WTC11 (cell line): Measurements from ENCODE around the gene CACTIN.

Experiments
- AFF4 ChIP-seq: sonication (generic); formaldehyde crosslinking; IDR thresholded peaks from 2 replicates; pipeline ENCODE4 v1.8.1; 2023; ENCODE audit warnings: mild to moderate bottlenecking, missing genetic modification reagents, borderline replicate concordance
- ATF1 ChIP-seq: sonication (generic); formaldehyde crosslinking; IDR thresholded peaks from 2 replicates; pipeline ENCODE4 v1.8.1; 2023; ENCODE audit warnings: mild to moderate bottlenecking, moderate library complexity, missing genetic modification reagents
- CTCF ChIP-seq: fragments of 200-600 bp; IDR thresholded peaks from 2 replicates; pipeline ENCODE4 v1.8.0; 2022; ENCODE audit warnings: antibody characterized with exemption
- FOXK1 ChIP-seq: sonication (generic); formaldehyde crosslinking; IDR thresholded peaks from 2 replicates; pipeline ENCODE4 v1.8.0; 2022; ENCODE audit warnings: mild to moderate bottlenecking, moderate library complexity, missing genetic modification reagents
- IRF1 ChIP-seq: sonication (generic); formaldehyde crosslinking; IDR thresholded peaks from 2 replicates; pipeline ENCODE4 v1.8.0; 2023; ENCODE audit warnings: missing genetic modification reagents
- NFE2L1 ChIP-seq: sonication (generic); formaldehyde crosslinking; IDR thresholded peaks from 2 replicates; pipeline ENCODE4 v1.8.1; 2023; ENCODE audit warnings: missing genetic modification reagents
- NR1H2 ChIP-seq: sonication (generic); formaldehyde crosslinking; IDR thresholded peaks from 2 replicates; pipeline ENCODE4 v1.9.0; 2021; ENCODE audit warnings: mild to moderate bottlenecking, moderate library complexity, missing genetic modification reagents
- ZNF232 ChIP-seq: sonication (generic); formaldehyde crosslinking; IDR thresholded peaks from 2 replicates; pipeline ENCODE4 v1.8.0; 2022; ENCODE audit warnings: mild to moderate bottlenecking, missing genetic modification reagents
- ZSCAN18 ChIP-seq: fragments of 250-450 bp; sonication (Bioruptor Pico); IDR thresholded peaks from 2 replicates; pipeline ENCODE4 v2.1.2; 2022; ENCODE audit warnings: mild to moderate bottlenecking, moderate library complexity
- TF ChIP-seq, protein P1 (sequence below): sonication (generic); formaldehyde crosslinking; IDR thresholded peaks from 2 replicates; pipeline ENCODE4 v1.8.1; 2023; ENCODE audit warnings: mild to moderate bottlenecking, missing genetic modification reagents, moderate library complexity
- TF ChIP-seq, protein P2 (sequence below): sonication (generic); formaldehyde crosslinking; conservative IDR thresholded peaks from 2 replicates; pipeline ENCODE4 v1.8.1; 2022; ENCODE audit warnings: mild to moderate bottlenecking, missing genetic modification reagents
- TF ChIP-seq, protein P3 (sequence below): sonication (generic); formaldehyde crosslinking; IDR thresholded peaks from 2 replicates; pipeline ENCODE4 v1.8.0; 2022; ENCODE audit warnings: mild to moderate bottlenecking, missing genetic modification reagents
- TF ChIP-seq, protein P4 (sequence below): sonication (generic); formaldehyde crosslinking; IDR thresholded peaks from 2 replicates; pipeline ENCODE4 v1.8.1; 2023; ENCODE audit warnings: mild to moderate bottlenecking, moderate library complexity, missing genetic modification reagents
- TF ChIP-seq, protein P5 (sequence below): sonication (generic); formaldehyde crosslinking; IDR thresholded peaks from 2 replicates; pipeline ENCODE4 v1.8.0; 2022; ENCODE audit warnings: mild to moderate bottlenecking, missing genetic modification reagents

DNA sequence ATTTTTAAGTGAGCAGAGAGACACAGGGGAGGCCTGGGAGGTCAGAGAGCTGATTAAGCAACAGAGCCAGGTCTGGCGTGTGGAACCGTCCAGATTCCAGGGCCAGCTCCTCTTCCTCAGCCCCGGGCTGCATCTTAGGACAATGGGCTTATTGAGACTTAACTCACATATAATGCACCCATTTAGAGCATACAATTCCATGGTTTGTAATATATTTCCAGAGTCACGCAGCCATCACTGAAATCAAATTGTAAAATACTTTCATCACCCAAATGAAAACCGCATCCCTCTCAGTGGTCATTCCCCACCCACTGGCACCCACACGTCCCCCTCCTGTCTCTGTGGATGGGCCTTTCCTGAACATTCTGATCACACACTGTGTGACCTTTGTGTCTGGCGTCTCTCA lies 56.0 kb downstream of the CACTIN start:
- TF ChIP-seq, protein P1, sequence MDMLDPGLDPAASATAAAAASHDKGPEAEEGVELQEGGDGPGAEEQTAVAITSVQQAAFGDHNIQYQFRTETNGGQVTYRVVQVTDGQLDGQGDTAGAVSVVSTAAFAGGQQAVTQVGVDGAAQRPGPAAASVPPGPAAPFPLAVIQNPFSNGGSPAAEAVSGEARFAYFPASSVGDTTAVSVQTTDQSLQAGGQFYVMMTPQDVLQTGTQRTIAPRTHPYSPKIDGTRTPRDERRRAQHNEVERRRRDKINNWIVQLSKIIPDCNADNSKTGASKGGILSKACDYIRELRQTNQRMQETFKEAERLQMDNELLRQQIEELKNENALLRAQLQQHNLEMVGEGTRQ (CRISPR knock-in tag) = no peak
- TF ChIP-seq CTCF (no peak), AFF4 (no peak), ZNF232 (no peak), NR1H2 (CRISPR knock-in tag) (no peak), ATF1 (CRISPR knock-in tag) (no peak), ZSCAN18 (CRISPR knock-in tag) (no peak), NFE2L1 (CRISPR knock-in tag) (no peak), FOXK1 (CRISPR knock-in tag) (no peak), IRF1 (CRISPR knock-in tag) (no peak)
- TF ChIP-seq, protein P2, sequence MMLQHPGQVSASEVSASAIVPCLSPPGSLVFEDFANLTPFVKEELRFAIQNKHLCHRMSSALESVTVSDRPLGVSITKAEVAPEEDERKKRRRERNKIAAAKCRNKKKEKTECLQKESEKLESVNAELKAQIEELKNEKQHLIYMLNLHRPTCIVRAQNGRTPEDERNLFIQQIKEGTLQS (CRISPR knock-in tag) = no peak
- TF ChIP-seq, protein P3, sequence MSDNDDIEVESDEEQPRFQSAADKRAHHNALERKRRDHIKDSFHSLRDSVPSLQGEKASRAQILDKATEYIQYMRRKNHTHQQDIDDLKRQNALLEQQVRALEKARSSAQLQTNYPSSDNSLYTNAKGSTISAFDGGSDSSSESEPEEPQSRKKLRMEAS = no peak
- TF ChIP-seq, protein P4, sequence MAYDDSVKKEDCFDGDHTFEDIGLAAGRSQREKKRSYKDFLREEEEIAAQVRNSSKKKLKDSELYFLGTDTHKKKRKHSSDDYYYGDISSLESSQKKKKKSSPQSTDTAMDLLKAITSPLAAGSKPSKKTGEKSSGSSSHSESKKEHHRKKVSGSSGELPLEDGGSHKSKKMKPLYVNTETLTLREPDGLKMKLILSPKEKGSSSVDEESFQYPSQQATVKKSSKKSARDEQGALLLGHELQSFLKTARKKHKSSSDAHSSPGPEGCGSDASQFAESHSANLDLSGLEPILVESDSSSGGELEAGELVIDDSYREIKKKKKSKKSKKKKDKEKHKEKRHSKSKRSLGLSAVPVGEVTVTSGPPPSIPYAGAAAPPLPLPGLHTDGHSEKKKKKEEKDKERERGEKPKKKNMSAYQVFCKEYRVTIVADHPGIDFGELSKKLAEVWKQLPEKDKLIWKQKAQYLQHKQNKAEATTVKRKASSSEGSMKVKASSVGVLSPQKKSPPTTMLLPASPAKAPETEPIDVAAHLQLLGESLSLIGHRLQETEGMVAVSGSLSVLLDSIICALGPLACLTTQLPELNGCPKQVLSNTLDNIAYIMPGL (CRISPR knock-in tag) = no peak
- TF ChIP-seq, protein P5, sequence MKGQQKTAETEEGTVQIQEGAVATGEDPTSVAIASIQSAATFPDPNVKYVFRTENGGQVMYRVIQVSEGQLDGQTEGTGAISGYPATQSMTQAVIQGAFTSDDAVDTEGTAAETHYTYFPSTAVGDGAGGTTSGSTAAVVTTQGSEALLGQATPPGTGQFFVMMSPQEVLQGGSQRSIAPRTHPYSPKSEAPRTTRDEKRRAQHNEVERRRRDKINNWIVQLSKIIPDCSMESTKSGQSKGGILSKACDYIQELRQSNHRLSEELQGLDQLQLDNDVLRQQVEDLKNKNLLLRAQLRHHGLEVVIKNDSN (CRISPR knock-in tag) = no peak
